Cardiac muscle cell (in vitro differentiated cells and primary cell): ENCODE data around the gene EXO5. TPM values are rescaled to one million over a fixed set of nuclear protein-coding genes. Genes with fewer than 3 reads are reported as not detected.
A peak's percentile ranks its signal among the peaks of the same experiment; 100 is the strongest.

Experiments
- DNase-seq, 2 donors: peaks; one replicate each; pipeline versions ENCODE4 v3.0.0 to v3.0.0-alpha.2; 2010 to 2017; ENCODE audit warnings: low read depth in 1 of 2, low spot score in 1 of 2
- H3K27ac ChIP-seq: fragments of 200-600 bp; sonication (generic); 2 replicates; pipeline ENCODE4 v1.5.1; 2016
- H3K27me3 ChIP-seq: fragments of 200-600 bp; sonication (generic); 2 replicates; pipeline ENCODE4 v1.6.0; 2016; ENCODE audit warnings: control low read depth
- H3K36me3 ChIP-seq: fragments of 200-600 bp; sonication (generic); 2 replicates; pipeline ENCODE4 v1.5.1; 2016; ENCODE audit warnings: control low read depth
- H3K4me1 ChIP-seq: fragments of 200-600 bp; sonication (generic); 2 replicates; pipeline ENCODE4 v1.8.1; 2017; ENCODE audit warnings: low read depth, mild to moderate bottlenecking, mixed run types
- H3K4me3 ChIP-seq: fragments of 200-600 bp; sonication (generic); 2 replicates; pipeline ENCODE4 v1.5.1; 2016; ENCODE audit warnings: mild to moderate bottlenecking
- H3K9me3 ChIP-seq: fragments of 200-600 bp; sonication (generic); 2 replicates; pipeline ENCODE4 v1.5.1; 2017; ENCODE audit warnings: low read depth, mild to moderate bottlenecking, control low read depth
- polyA plus RNA-seq: library from polyadenylated mRNA; unstranded; fragments of >200 nt; fragmentation: Nextera tagmentation; extraction: Ambion mirVana; gene quantifications from 2 replicates; pipeline ENCODE4 v1.2.1, GENCODE V29; 2016
- total RNA-seq: library from RNA; depleted of rRNA; stranded (reverse); fragments of >200 nt; gene quantifications from 2 replicates; pipeline ENCODE4 v1.2.3, GENCODE V29; 2016
- TF ChIP-seq, protein P1 (sequence below): IDR thresholded peaks from 2 replicates; pipeline ENCODE4 v1.5.1; 2012; ENCODE audit warnings: low read depth, mild to moderate bottlenecking, low read length

EXO5 gene
- total and polyA plus RNA-seq, 2 experiments from 2014 or later: 6.3 to 8.9 TPM

DNA sequence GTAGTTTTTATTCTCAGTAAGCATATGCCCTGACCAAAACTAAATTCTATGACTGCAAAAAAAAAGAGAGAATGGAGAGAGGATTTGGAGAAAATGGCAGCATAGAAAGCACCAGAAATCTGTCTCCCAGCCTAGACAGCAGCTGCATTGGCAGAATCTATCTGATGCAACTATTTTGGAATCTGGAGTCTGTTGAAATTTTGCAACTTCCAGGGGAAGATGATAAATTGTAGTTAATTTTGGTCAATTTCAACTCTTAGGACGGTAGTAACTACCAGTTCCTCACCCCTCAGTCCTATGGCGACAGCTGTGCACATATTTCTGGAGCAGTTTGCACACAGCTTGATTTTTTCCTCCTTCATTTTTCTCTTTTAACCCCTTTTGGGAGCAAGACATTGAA, 10.9 kb downstream of the EXO5 start:
- DNase-seq: peak in 1 of 2 donors; percentile 35
- TF ChIP-seq, protein P1, sequence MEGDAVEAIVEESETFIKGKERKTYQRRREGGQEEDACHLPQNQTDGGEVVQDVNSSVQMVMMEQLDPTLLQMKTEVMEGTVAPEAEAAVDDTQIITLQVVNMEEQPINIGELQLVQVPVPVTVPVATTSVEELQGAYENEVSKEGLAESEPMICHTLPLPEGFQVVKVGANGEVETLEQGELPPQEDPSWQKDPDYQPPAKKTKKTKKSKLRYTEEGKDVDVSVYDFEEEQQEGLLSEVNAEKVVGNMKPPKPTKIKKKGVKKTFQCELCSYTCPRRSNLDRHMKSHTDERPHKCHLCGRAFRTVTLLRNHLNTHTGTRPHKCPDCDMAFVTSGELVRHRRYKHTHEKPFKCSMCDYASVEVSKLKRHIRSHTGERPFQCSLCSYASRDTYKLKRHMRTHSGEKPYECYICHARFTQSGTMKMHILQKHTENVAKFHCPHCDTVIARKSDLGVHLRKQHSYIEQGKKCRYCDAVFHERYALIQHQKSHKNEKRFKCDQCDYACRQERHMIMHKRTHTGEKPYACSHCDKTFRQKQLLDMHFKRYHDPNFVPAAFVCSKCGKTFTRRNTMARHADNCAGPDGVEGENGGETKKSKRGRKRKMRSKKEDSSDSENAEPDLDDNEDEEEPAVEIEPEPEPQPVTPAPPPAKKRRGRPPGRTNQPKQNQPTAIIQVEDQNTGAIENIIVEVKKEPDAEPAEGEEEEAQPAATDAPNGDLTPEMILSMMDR: no peak
- no peak overlapping the region for H3K27ac ChIP-seq
- H3K9me3 ChIP-seq: no peaks in the 10 kb centered on the region
- no peaks in the 10 kb centered on the region for H3K4me1 ChIP-seq
- peaks cover 3% of the 10 kb centered on the region for H3K36me3 ChIP-seq
- H3K4me3 ChIP-seq: no peak overlapping the region
- no peaks in the 10 kb centered on the region for H3K27me3 ChIP-seq

DNA sequence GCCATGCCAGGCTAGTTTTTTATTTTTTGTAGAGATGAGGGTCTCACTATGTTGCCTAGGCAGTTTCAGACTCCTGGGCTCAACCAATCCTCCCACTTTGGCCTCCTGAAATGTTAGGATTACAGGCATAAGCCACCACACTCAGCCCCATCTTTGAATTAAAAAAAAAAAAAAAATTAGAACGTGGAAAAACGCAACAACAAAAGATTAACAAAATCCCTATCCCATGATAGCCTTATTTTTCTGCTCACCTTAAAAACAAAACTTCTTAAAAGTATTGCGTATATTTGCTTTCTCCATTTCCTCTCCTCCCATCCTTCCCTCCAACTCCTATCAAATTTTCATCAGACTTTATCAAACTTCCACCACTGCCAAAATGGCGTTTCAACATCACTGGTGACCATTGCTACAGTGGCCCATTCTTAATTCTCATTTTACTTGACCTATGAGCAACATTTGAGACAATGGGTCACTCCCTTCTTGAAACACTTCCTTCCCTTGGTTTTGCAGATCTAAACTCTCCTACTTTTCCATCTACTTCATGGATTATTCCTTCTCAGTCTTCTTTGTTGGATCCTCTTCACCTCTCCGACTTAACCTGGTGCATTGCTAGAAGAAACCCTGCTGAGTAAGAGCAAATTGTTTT, 22.3 kb downstream of the EXO5 start:
- Histone ChIP-seq H3K36me3 (no peaks in the 10 kb centered on the region), H3K4me3 (peak overlapping the region; percentile 58), H3K27ac (peak overlapping the region; percentile 83), H3K27me3 (no peaks in the 10 kb centered on the region), H3K4me1 (peaks cover 10% of the 10 kb centered on the region), H3K9me3 (no peaks in the 10 kb centered on the region)
- TF ChIP-seq, protein P1: no peak
- peak in 1 of 2 donors; percentile 58 for DNase-seq

DNA sequence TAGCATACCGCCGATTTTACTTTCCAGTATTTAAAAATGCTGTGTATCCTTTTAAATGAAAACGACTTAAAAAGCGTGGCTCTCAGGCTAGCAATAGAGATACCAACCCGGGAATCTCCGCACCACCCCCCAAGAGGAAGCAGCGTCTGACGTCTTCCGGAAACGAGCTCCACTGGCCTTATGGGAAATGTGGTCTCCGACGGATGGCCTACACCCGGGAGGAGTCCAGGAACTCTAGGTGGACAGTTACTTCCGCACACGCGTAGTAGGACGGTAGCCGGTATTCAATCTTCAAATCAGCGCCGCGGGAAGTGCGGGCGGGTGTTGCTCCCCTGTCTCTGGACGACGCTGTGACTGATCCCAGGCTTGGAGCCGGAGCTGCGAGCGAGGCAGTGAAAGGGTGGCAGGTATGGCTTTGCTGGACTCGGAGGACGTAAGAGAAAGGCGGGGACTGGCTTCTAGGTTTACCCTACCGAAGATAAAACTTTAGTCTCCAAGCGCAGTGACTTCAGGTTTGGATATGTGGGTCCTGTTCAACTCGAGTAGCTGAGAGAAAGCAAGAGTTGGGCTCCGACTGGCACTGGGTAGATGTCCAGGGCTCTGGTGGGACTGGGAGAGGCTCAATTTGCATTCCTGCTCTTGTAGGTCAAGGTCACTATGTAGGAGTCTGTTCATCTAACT, 23.0 kb downstream of the EXO5 start, which contains the start of gene ZNF684:
Gene ZNF684, plus strand, starts transcription at position 257 of the 681 bp plus-strand sequence. CDS start 1,530 bp downstream, outside the sequence.
- Histone ChIP-seq H3K4me3 (peak within 1 kb of the TSS; percentile 58), H3K36me3 (no peaks in the 10 kb centered on the region), H3K4me1 (peaks cover 10% of the 10 kb centered on the region), H3K27me3 (no peaks in the 10 kb centered on the region), H3K27ac (peak within 1 kb of the TSS; percentile 83), H3K9me3 (no peaks in the 10 kb centered on the region)
- DNase-seq: peak; percentile 94 to 97
- TF ChIP-seq, protein P1: no peak

DNA sequence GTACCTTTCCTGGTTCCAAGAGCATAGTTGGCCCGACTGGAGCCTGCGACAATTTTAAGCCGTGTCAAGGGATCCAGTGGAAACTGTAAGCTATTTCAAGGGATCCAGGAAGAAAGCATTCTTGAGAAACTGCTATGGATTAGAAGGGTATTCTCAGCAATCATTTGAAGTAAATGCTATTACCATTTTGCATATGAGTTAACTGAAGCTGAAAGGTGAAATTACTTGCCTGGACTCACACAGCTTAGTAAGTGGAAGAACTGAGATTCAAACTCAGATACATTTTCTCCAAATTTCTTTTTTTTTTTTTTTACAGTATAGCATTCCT, 23.5 kb downstream of the EXO5 start:
- DNase-seq: no peak
- TF ChIP-seq, protein P1: no peak
- H3K9me3 ChIP-seq: no peaks in the 10 kb centered on the region
- H3K36me3 ChIP-seq: no peaks in the 10 kb centered on the region
- H3K27me3 ChIP-seq: no peaks in the 10 kb centered on the region
- peak overlapping the region; percentile 83 for H3K27ac ChIP-seq
- peaks cover 10% of the 10 kb centered on the region for H3K4me1 ChIP-seq
- H3K4me3 ChIP-seq: peak overlapping the region; percentile 58

DNA sequence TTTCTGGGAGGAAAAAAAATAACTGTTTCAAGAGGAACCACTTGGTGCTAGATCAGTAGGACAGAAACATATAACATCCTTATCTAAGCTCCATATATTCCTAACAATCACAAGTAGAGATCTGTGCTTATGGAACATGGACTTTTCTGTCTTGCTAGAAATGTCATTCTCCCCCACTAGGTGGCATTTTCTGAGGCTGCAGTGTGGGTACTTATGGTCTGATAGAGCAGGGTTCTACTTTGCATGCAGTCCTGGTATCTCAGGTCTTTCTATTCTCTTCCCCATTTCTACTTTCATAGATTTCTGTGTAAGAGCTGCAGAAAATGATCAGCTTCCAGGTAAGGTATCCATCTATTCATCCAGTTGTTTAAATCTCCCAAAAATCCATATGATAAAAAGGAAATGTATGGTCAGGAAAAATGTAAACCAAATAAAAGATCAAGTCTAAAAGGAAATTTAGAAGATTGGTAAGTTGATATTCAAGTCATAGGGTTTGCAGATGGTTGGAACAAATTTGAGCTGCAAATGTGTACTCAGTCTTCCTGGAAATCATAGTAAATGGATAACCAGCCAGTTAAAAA, 24.4 kb downstream of the EXO5 start:
- no peaks in the 10 kb centered on the region for H3K27me3 ChIP-seq
- TF ChIP-seq, protein P1: peak; percentile 75
- DNase-seq: peak; percentile 61 to 65
- no peaks in the 10 kb centered on the region for H3K36me3 ChIP-seq
- peaks cover 10% of the 10 kb centered on the region for H3K4me1 ChIP-seq
- no peaks in the 10 kb centered on the region for H3K9me3 ChIP-seq
- peak overlapping the region; percentile 58 for H3K4me3 ChIP-seq
- peak overlapping the region; percentile 83 for H3K27ac ChIP-seq
